Fibroblast of mammary gland (primary cell): Measurements from ENCODE around the gene THEM5.
"Not testable (repeated sequence)": the region's sequence is repeated elsewhere in the genome, so short reads cannot be mapped to it uniquely, and the experiment has no call there.

Source experiments
- DNase-seq: peaks from one replicate; pipeline ENCODE4 v3.0.0-alpha.2; 2010; ENCODE audit warnings: low read depth
- H3K4me3 ChIP-seq: 2 replicates; pipeline ENCODE4 v1.5.1; 2011; ENCODE audit warnings: low read depth, mild to moderate bottlenecking, low read length, moderate library complexity; ENCODE audit not compliant: control insufficient read depth
- TF ChIP-seq, protein P1 (sequence below): conservative IDR thresholded peaks from 2 replicates; pipeline ENCODE4 v1.5.1; 2011; ENCODE audit warnings: low read depth, low read length, inconsistent platforms; ENCODE audit not compliant: control insufficient read depth, insufficient read depth

THEM5 gene

GRCh38 chr1:151891512-151891911 is 38.0 kb upstream of the THEM5 start:
- no peak overlapping the region for H3K4me3 ChIP-seq
- DNase-seq = no peak
- TF ChIP-seq, protein P1, sequence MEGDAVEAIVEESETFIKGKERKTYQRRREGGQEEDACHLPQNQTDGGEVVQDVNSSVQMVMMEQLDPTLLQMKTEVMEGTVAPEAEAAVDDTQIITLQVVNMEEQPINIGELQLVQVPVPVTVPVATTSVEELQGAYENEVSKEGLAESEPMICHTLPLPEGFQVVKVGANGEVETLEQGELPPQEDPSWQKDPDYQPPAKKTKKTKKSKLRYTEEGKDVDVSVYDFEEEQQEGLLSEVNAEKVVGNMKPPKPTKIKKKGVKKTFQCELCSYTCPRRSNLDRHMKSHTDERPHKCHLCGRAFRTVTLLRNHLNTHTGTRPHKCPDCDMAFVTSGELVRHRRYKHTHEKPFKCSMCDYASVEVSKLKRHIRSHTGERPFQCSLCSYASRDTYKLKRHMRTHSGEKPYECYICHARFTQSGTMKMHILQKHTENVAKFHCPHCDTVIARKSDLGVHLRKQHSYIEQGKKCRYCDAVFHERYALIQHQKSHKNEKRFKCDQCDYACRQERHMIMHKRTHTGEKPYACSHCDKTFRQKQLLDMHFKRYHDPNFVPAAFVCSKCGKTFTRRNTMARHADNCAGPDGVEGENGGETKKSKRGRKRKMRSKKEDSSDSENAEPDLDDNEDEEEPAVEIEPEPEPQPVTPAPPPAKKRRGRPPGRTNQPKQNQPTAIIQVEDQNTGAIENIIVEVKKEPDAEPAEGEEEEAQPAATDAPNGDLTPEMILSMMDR = no peak

DNA sequence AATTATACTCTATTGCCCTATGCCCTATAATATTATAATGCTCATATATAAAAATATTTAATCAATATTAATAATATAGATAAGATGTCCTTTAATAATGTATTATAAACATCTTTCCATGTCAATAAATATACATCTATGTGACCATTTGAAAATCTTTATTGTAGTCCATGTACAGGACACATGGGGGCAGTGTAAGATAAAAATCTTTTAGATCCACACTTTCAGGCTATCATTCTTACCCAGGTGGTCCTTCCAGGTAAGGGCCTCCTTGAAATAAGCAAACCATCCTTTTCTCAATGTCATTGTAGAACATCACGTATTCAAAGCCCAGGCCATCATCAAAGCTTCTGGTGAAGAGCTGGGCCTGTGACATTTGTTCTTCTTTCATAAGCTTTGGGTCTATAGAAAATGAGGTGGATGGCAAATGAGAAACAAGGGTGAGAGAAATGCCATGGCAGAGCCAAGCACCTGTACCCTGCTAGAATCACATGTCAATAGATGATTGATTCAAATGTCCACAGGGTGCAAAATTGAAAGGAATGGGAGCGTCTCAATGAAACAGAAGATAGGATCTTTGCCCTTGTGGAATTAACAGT is 35.6 kb upstream of the THEM5 start:
- H3K4me3 ChIP-seq = no peak overlapping the region
- TF ChIP-seq, protein P1 = peak; percentile 37
- peak; percentile 21 for DNase-seq

DNA sequence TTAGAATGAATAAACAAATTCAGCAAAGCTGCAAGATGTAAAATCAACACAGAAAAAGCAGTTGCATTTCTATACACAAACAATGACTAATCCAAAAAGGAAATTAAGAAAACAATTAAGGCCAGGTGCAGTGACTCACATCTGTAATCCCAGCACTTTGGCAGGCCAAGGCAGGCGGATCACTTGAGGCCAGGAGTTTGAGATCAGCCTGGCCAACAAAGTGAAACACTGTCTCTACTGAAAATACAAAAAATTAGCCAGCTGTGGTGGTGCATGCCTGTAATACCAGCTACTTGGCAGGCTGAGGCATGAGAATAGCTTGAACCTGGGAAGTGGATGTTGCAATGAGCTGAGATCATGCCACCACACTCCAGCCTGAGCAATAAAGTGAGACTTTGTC is 33.5 kb upstream of the THEM5 start:
- DNase-seq = peak; percentile 80
- H3K4me3 ChIP-seq = no peak overlapping the region
- TF ChIP-seq, protein P1 = no peak

GRCh38 chr1:151885479-151885878 is 32.0 kb upstream of the THEM5 start:
- TF ChIP-seq, protein P1 = no peak
- DNase-seq = peak; percentile 34
- no peak overlapping the region for H3K4me3 ChIP-seq

GRCh38 chr1:151884879-151885278 is 31.4 kb upstream of the THEM5 start:
- not testable (repeated sequence) for DNase-seq, H3K4me3 ChIP-seq

DNA sequence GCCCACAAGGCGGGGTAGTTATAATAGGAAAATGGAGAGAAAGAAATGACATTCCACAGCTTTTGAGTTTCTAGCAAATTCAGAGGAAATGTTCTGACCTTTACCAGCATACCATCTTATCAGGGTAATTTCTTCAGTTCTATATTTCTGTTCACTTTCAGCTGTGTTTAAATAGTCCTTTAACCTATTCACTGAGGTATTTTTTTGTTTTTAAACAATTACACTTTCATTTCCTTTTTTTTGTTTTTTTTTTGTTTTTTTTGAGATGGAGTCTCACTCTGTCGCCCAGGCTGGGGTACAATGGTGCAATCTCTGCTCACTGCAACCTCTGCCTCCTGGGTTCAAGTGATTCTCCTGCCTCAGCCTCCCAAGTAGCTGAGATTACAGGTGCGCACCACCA is 30.9 kb upstream of the THEM5 start:
- DNase-seq, H3K4me3 ChIP-seq: not testable (repeated sequence)

DNA sequence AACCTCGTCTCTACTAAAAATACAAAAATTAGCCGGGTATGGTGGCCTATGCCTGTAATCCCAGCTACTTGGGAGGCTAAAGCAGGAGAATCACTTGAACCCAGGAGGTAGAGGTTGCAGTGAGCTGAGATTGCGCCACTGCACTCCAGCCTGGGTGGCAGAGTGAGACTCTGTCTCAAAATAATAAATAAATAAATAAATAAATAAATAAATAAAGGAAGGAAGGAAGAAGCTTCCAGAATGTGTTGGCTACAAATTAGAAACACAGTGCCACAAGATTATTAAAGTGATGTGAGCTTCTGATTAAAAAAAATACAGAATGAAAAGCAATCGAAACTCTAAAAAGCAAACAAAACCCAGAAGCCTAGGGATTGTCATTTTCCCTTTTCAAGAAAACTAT is 30.4 kb upstream of the THEM5 start:
- DNase-seq, H3K4me3 ChIP-seq: not testable (repeated sequence)

DNA sequence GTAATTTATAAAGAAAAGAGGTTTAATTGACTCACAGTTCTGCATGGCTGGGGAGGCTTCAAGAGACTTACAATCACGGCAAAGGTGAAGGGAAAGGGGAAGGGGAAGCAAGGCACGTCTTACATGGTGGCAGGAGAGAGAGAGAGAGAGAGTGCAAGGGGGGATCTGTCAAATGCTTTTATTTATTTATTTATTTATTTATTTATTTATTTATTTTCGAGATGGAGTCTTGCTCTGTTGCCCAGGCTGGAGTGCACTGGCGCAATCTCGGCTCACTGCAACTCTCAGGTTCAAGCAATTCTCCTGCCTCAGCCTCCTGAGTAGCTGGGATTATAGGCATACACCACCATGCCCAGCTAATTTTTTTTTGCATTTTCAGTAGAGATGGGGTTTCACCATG is 29.4 kb upstream of the THEM5 start:
- H3K4me3 ChIP-seq = not testable (repeated sequence)

DNA sequence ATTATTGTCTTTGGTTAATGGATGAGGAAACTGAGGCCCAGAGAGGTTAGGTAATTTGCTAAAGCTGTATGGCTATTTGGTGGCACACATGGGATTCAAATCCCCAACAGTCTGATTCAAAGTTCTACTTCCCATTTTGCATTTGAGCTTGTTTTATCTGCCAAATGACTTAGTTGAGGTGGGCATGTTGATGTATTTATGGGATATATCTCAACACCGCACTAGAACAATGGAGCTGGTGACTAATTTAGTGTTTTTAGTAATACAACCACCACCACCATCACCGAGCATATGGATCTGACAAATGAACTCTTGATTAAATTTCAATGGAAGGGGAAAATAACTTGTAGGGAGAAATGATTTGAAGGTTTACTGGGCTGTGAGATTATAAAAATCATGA is 29.0 kb upstream of the THEM5 start:
- H3K4me3 ChIP-seq = no peak overlapping the region
- TF ChIP-seq, protein P1 = no peak
- DNase-seq = no peak

More for the DNA sequence above, 29.4 kb upstream of the THEM5 start:
- not testable (repeated sequence) for DNase-seq
